GM19328 (cell line): ENCODE results near the gene TRMT1.
A peak's percentile ranks its signal among the peaks of the same experiment; 100 is the strongest.
"Not testable (repeated sequence)": the region's sequence is repeated elsewhere in the genome, so short reads cannot be mapped to it uniquely, and the experiment has no call there.

Source experiments
- ATAC-seq: cut with Tn5 transposase; IDR thresholded peaks from one replicate; pipeline ENCODE4 v1.9.1; 2021; ENCODE audit warnings: mild to moderate bottlenecking, moderate library complexity; ENCODE audit not compliant: unreplicated experiment

TRMT1 gene

GRCh38 chr19:13150931-13151604, 34.5 kb upstream of the TRMT1 start:
- no peak for ATAC-seq

GRCh38 chr19:13150187-13150930, 33.8 kb upstream of the TRMT1 start, which contains the start of the genes IER2 and STX10:
Gene IER2, plus strand, starts transcription at chr19:13150411. Its CDS starts 2,776 bp downstream, at chr19:13153187.
Gene STX10, minus strand, starts transcription at chr19:13150375. Its CDS starts 202 bp downstream, at chr19:13150173.
- peak; percentile 36 for ATAC-seq

GRCh38 chr19:13149628-13150186, 33.2 kb upstream of the TRMT1 start:
- no peak for ATAC-seq

DNA sequence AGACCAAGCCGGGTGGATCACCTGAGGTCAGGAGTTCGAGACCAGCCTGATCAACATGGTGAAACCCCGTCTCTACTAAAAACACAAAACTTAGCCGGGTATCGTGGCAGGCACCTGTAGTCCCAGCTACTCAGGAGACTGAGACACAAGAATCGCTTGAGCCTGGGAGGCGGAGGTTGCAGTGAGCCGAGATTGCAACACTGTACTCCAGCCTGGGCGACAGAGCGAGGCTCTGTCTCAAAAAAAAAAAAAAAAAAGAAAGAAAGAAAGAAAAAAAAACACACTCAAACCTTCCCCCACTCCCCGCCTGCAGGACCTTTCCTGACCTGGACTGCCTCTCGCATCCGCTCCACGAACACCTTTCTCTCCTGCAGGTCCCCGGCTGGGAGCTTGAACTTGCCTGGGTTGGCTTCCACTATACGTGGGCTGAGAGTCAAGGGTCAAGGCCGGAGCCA, 32.7 kb upstream of the TRMT1 start:
- ATAC-seq = not testable (repeated sequence)

GRCh38 chr19:13146763-13147563, 30.4 kb upstream of the TRMT1 start:
- ATAC-seq = no peak

- ATAC-seq = no peak
Observed at GRCh38 chr19:13139633-13140311, 23.2 kb upstream of the TRMT1 start.

DNA sequence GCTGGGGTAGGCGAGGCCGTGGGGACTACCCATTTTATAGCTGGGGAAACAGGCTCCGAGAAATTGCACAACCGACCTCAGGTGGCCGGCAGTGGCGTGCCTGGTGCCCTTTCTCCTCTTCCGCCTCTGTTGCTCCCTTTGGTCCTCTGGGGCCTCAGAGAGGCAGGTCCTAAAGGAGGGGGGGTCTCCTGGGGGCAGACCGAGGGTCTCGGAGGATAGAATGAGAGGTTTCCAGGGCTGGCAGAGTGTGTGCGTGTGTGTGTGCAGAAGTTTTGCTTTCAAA, 22.3 kb upstream of the TRMT1 start:
- no peak for ATAC-seq

GRCh38 chr19:13138171-13138915, 21.8 kb upstream of the TRMT1 start:
- no peak for ATAC-seq

- no peak for ATAC-seq
Observed at GRCh38 chr19:13137290-13137794, 20.8 kb upstream of the TRMT1 start.

DNA sequence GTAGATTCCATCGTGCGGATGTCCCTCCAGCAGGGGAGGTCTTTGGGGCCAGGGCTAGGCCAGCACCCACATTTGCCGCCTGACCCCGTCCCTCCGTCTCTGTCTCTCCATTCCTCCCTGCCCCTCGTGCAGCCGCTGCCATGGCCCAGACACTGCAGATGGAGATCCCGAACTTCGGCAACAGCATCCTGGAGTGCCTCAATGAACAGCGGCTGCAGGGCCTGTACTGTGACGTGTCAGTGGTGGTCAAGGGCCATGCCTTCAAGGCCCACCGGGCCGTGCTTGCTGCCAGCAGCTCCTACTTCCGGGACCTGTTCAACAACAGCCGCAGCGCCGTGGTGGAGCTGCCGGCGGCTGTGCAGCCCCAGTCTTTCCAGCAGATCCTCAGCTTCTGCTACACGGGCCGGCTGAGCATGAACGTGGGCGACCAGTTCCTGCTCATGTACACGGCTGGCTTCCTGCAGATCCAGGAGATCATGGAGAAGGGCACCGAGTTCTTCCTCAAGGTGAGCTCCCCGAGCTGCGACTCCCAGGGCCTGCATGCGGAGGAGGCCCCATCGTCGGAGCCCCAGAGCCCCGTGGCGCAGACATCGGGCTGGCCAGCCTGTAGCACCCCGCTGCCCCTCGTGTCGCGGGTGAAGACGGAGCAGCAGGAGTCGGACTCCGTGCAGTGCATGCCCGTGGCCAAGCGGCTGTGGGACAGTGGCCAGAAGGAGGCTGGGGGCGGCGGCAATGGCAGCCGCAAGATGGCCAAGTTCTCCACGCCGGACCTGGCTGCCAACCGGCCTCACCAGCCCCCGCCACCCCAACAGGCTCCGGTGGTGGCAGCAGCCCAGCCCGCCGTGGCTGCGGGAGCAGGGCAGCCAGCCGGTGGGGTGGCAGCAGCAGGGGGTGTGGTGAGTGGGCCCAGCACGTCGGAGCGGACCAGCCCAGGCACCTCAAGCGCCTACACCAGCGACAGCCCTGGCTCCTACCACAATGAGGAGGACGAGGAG, 18.8 kb upstream of the TRMT1 start:
- no peak for ATAC-seq

- ATAC-seq = no peak
Observed at GRCh38 chr19:13134626-13135025, 18.1 kb upstream of the TRMT1 start.

- no peak for ATAC-seq
Observed at GRCh38 chr19:13133241-13133870, 16.8 kb upstream of the TRMT1 start.

GRCh38 chr19:13132471-13133180, 16.1 kb upstream of the TRMT1 start:
- no peak for ATAC-seq

GRCh38 chr19:13130886-13131490, 14.4 kb upstream of the TRMT1 start:
- ATAC-seq = no peak

DNA sequence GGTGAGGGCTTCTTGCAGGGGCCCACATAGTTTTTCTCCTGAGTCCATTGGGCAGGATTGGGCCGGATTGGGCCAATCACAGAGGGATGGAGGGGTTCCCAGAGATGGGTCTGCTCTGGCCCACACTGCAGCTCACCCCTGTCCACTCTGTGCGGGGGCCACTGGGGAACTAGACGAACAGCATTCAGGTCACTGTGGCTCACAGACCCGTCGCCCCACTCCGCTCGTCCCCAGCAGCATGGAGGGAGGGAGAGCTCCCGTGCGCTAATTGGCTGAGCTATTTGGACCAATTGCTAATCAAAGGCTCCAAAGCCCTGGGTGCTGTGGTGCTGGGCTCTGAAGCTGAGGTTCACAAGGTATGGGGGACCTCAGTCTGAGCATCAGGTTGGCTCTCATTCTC, 12.8 kb upstream of the TRMT1 start:
- no peak for ATAC-seq

- no peak for ATAC-seq
Observed at GRCh38 chr19:13128583-13128982, 12.0 kb upstream of the TRMT1 start.
